ES-I3 (cell line): Measurements from ENCODE around the gene CAP2.

Experiments
- H3K36me3 ChIP-seq: 2 replicates; pipeline ENCODE4 v1.6.1; 2013; ENCODE audit warnings: mild to moderate bottlenecking, low read length, control low read depth, moderate library complexity; ENCODE audit not compliant: insufficient read depth
- H3K4me1 ChIP-seq: 2 replicates; pipeline ENCODE4 v1.6.1; 2013; ENCODE audit warnings: mild to moderate bottlenecking, control low read depth, low read length; ENCODE audit not compliant: insufficient read depth
- H3K9ac ChIP-seq: 2 replicates; pipeline ENCODE4 v1.6.1; 2013; ENCODE audit warnings: low read depth, mild to moderate bottlenecking, low read length, moderate library complexity
- H3K9me3 ChIP-seq: 2 replicates; pipeline ENCODE4 v1.6.1; 2013; ENCODE audit warnings: mild to moderate bottlenecking, low read length, moderate library complexity; ENCODE audit not compliant: control insufficient read depth, insufficient read depth

The CAP2 gene

DNA sequence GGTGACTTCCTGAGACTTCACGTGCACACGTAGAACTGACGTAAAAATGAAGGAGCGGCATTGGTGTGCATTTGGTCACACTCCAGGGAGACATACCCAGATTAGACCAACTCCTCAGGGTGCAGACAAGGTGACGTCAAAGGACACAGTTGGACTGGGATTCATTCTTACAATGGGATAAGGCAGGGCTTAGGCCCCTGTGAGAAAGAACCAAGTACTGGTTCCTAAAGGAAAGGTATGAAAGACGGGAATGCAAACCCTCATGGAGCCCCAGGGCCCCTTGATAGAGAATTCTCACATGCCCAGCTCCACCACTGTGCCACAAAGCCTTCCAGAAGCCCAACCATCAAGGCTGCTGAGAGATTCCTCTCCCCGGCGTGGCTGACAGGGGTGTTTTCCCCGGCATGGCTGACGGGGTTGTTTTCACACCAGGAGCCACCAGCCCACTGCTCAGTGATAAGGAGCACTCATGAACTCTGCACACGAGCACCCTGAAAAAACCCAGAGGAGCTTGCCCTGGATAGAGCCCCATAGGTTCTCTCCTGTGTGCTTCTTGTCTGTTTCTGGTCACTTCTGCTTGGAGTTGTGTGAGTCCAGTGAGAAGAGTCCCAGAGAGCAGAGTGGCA, 90.1 kb downstream of the CAP2 start:
- no peaks in the 10 kb centered on the region for H3K9me3 ChIP-seq
- H3K36me3 ChIP-seq: no peaks in the 10 kb centered on the region
- peaks cover 9% of the 10 kb centered on the region; the same call in 1 of the 2 replicates for H3K4me1 ChIP-seq
- H3K9ac ChIP-seq: no peak overlapping the region

DNA sequence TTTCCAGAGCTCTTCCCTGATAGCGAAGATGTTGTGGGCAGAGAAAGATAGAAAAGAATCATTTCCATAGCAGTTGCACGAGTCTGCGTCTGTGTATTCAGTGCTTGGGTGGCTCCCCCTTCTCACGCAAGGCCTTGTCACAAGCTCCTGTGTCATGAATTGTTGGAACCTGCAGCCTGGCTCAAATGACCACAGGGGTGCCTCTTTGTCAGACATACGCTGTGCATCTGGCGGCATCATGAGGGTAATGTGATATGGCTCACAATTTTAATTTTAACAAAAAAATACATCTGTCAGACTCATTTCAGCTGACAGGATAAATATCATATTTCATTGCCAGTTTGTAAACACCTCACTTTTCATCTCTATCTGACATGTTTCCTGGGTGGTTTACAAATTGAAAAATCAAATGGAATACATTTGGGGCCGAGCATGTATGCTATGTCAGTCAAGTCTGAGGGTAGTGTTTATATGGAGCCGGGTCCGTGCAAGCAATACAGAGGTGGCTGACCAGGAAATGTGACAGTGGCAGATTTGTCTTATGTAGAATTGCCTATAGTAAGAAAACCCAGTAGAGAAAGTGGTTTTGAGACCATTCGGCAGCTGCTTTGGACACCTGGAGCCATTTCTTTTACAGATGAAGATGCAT, 90.9 kb downstream of the CAP2 start:
- Histone ChIP-seq H3K9me3 (no peaks in the 10 kb centered on the region), H3K36me3 (no peaks in the 10 kb centered on the region), H3K9ac (no peak overlapping the region), H3K4me1 (peaks cover 9% of the 10 kb centered on the region; the same call in 1 of the 2 replicates)

DNA sequence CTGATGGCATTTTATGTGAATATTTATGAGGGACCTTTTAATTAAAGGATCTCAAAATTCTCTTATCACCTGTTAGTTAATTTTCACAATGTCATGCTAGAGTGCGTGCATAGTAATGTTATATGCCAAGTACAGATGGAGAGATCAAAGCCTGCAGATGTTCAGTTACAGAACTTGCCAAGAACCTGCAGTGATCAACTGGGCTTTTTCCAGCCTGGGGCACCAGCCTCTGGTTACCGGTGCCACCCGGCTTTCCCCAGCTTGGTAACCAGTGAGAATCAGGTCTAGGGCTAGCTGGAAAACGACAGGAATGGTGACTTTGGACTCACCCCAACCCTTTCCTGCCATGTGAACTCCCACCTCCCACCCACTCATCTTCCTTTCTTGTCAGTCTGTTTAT, 91.8 kb downstream of the CAP2 start:
- H3K4me1 ChIP-seq: peaks cover 9% of the 10 kb centered on the region; the same call in 1 of the 2 replicates
- H3K9me3 ChIP-seq: no peaks in the 10 kb centered on the region
- H3K9ac ChIP-seq: no peak overlapping the region
- no peaks in the 10 kb centered on the region for H3K36me3 ChIP-seq

GRCh38 chr6:17485946-17486345, 92.6 kb downstream of the CAP2 start:
- H3K9me3 ChIP-seq: no peaks in the 10 kb centered on the region
- no peaks in the 10 kb centered on the region for H3K36me3 ChIP-seq
- no peak overlapping the region for H3K9ac ChIP-seq
- peaks cover 9% of the 10 kb centered on the region; the same call in 1 of the 2 replicates for H3K4me1 ChIP-seq

DNA sequence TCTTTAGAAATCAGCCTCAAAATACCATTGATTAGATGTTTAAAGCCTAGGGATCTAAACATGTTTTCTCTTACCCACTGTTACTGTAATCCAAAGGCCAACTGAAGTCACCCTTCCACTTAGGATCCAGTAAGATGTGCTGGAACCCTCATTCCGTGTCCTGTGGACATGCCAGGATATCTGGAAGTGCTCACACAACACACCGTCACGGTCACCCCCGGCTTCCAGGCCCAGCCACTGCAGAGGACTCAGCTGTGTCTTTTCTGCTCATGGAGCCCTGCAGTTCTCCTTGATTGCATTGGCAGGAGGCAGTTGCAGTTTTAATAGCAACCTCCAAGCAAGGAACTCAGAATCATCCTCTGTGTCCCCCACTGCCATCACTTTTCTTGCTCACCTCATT, 93.3 kb downstream of the CAP2 start:
- Histone ChIP-seq H3K9ac (no peak overlapping the region), H3K4me1 (peaks cover 9% of the 10 kb centered on the region; the same call in 1 of the 2 replicates), H3K9me3 (no peaks in the 10 kb centered on the region), H3K36me3 (no peaks in the 10 kb centered on the region)

GRCh38 chr6:17490724-17491123, 97.3 kb downstream of the CAP2 start:
- H3K9me3 ChIP-seq: no peaks in the 10 kb centered on the region
- H3K36me3 ChIP-seq: no peaks in the 10 kb centered on the region
- no peak overlapping the region for H3K9ac ChIP-seq
- H3K4me1 ChIP-seq: peaks cover 12% of the 10 kb centered on the region

DNA sequence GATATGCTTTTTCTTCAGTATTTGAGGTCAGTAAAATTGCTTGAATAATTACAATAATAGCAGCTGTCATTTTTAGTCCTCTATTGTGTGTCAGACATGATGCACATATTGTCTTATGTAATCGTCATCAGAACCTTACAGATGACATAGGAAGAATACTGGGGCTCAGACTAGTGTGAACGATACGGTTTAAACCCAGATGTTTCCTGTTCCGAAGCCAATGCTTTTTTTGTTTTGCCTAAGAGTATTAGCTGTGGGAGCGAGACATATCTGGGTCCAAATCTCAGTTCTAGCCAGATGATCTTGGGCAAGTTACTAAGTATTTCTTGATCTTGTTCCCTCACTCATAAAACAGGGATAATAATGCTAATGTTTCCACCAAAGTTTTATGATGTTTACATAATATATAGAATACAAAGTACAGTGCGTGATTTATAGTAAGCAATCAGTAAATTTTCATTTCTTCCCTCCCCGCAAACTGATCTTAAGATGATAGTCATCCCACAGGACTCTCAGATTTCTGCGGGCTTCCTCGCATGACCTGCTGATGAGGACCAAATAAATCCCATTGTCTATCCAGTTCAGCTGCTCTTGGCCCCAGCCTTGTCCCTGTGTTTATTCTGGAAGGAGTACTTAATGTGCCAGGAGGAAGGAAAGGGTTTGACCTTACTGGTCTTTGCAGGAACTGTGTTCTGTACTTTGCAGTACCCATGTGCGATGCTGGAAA, 98.2 kb downstream of the CAP2 start:
- Histone ChIP-seq H3K9me3 (no peaks in the 10 kb centered on the region), H3K4me1 (peaks cover 12% of the 10 kb centered on the region), H3K9ac (no peak overlapping the region), H3K36me3 (no peaks in the 10 kb centered on the region)

- Histone ChIP-seq H3K9me3 (no peaks in the 10 kb centered on the region), H3K9ac (no peak overlapping the region), H3K36me3 (no peaks in the 10 kb centered on the region), H3K4me1 (peaks cover 12% of the 10 kb centered on the region)
Observed at GRCh38 chr6:17492350-17492749, 99.0 kb downstream of the CAP2 start.

- Histone ChIP-seq H3K4me1 (peaks cover 12% of the 10 kb centered on the region), H3K9ac (no peak overlapping the region), H3K36me3 (no peaks in the 10 kb centered on the region), H3K9me3 (no peaks in the 10 kb centered on the region)
Observed at GRCh38 chr6:17493286-17493685, 99.9 kb downstream of the CAP2 start.

GRCh38 chr6:17494177-17494576, 100.8 kb downstream of the CAP2 start:
- no peak overlapping the region for H3K9ac ChIP-seq
- peaks cover 12% of the 10 kb centered on the region for H3K4me1 ChIP-seq
- no peaks in the 10 kb centered on the region for H3K36me3 ChIP-seq
- no peaks in the 10 kb centered on the region for H3K9me3 ChIP-seq

GRCh38 chr6:17494919-17495318, 101.5 kb downstream of the CAP2 start:
- Histone ChIP-seq H3K4me1 (peaks cover 12% of the 10 kb centered on the region), H3K9ac (no peak overlapping the region), H3K36me3 (no peaks in the 10 kb centered on the region), H3K9me3 (no peaks in the 10 kb centered on the region)

DNA sequence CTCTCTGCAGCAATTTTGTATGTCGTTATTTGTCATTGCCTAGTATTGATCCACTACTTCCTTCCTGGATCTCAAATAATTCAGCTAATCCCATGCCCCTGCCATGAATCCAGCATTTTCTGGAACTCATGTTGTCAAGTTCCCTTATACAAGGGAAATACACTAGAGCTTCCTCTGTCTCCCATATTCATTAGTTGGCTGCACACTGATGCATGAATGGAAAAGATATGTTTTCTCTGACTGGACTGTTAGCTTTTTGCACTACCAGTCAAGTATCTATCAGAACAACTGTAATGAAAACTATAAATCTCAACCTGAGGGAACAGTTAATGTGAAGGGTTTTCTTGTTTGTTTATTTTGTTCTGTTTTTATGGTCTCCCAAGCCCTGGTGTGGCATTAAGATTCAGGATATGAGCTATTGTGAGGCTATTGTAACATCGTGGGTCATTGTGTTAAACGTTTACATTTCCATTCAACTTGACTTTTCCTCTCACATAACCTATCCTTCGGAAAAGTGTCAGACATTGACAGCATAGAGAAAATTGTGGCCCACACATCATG, 104.2 kb downstream of the CAP2 start:
- Histone ChIP-seq H3K9me3 (no peaks in the 10 kb centered on the region), H3K36me3 (no peaks in the 10 kb centered on the region), H3K9ac (no peak overlapping the region), H3K4me1 (peaks cover 12% of the 10 kb centered on the region)

DNA sequence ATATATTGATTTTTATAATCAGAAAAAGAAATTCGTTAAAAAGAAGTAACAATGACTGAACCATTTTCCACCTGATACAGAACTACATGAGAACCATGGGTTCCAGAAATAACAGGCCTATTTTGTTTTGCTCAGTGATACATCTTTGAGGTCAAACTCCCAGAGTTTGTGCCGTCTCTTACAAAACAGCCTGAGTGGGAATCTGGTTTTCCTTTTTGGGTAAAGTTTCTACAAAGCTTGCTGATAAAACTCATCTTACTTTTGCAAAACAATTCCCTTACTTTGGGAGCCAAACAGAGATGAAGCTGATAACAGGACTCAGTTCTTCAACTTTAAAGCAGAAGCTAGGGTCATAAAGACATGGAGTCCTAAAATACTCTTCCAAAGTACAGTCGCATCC, 108.0 kb downstream of the CAP2 start:
- no peaks in the 10 kb centered on the region for H3K36me3 ChIP-seq
- H3K9ac ChIP-seq: no peak overlapping the region
- no peaks in the 10 kb centered on the region for H3K9me3 ChIP-seq
- no peaks in the 10 kb centered on the region for H3K4me1 ChIP-seq

DNA sequence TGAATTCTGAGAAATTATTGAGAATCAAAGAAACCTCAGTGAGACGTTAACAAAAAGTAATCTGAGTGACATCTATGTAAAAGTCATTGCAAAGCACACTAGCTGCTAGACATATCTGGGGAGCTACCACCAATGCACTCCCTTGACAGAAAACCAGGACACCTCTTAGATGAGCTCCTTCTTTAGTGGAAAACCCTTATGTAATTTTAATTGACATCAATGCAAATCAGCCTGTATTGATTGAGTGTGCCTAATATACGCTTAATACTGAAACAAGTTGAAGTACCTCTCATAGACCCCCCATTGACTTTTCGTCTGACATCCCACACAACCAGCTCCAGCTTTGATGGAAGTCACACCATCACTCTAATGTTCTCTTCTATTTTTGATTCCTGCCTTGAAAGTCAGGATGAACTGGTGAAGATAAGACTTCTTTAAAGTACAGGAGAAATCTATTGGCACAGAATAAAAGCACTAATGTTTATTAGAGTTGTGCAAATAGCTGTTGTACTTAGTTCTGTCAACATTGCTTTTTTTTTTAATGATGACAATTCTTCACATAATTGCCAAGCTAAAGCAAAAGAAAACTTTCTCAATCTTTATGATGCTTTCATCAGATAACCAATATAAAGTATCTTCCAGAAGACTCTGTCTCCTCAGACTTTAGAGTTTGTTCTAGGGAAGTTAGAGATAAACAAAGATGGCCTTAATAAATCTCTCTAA, 108.7 kb downstream of the CAP2 start:
- Histone ChIP-seq H3K36me3 (no peaks in the 10 kb centered on the region), H3K9me3 (no peaks in the 10 kb centered on the region), H3K4me1 (no peaks in the 10 kb centered on the region), H3K9ac (no peak overlapping the region)
